ENCODE measurements around the gene MTHFD1.

The MTHFD1 gene

GRCh38 chr14:64447876-64448670, 59.9 kb downstream of the MTHFD1 start:
- TF ChIP-seq, protein P1, sequence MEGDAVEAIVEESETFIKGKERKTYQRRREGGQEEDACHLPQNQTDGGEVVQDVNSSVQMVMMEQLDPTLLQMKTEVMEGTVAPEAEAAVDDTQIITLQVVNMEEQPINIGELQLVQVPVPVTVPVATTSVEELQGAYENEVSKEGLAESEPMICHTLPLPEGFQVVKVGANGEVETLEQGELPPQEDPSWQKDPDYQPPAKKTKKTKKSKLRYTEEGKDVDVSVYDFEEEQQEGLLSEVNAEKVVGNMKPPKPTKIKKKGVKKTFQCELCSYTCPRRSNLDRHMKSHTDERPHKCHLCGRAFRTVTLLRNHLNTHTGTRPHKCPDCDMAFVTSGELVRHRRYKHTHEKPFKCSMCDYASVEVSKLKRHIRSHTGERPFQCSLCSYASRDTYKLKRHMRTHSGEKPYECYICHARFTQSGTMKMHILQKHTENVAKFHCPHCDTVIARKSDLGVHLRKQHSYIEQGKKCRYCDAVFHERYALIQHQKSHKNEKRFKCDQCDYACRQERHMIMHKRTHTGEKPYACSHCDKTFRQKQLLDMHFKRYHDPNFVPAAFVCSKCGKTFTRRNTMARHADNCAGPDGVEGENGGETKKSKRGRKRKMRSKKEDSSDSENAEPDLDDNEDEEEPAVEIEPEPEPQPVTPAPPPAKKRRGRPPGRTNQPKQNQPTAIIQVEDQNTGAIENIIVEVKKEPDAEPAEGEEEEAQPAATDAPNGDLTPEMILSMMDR (IDR thresholded peaks at IDR 0.05; ENCODE audit: unreplicated experiment in 3 of 3) = no peak
- H3K4me1 Mint-ChIP-seq = peaks cover 21% of the 10 kb centered on the region
- H3K27ac Mint-ChIP-seq = peak overlapping the region; percentile 81 to 88 (median 83)
- no peaks in the 10 kb centered on the region for H3K9me3 Mint-ChIP-seq
- H3K36me3 Mint-ChIP-seq (ENCODE audit: low read depth) = peaks cover 32% of the 10 kb centered on the region
- no peaks in the 10 kb centered on the region for H3K27me3 Mint-ChIP-seq (ENCODE audit: low read depth)
- H3K4me3 Mint-ChIP-seq = no peak overlapping the region

- Mint-ChIP-seq H3K27me3 (ENCODE audit: low read depth) (no peaks in the 10 kb centered on the region), H3K27ac (no peak overlapping the region), H3K4me1 (peaks cover 9% of the 10 kb centered on the region), H3K9me3 (no peaks in the 10 kb centered on the region), H3K36me3 (ENCODE audit: low read depth) (peaks cover 37% of the 10 kb centered on the region), H3K4me3 (no peak overlapping the region)
- TF ChIP-seq, protein P1 (IDR thresholded peaks at IDR 0.05; ENCODE audit: unreplicated experiment in 3 of 3) = no peak
Observed at GRCh38 chr14:64450255-64450654, 62.1 kb downstream of the MTHFD1 start.

DNA sequence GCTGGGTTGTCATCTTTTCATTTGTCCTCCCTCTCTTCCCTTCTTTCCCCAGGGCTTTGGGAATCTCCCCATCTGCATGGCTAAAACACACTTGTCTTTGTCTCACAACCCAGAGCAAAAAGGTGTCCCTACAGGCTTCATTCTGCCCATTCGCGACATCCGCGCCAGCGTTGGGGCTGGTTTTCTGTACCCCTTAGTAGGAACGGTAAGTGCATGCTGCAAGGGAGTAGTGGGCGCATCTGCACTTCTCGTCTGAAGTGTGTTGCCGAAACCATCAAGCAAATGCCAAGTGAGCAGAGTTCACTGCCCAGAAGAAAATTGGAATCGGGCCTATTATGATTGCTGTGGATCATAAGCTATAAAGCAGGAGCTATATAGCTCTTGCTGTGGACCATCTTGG, 66.5 kb downstream of the MTHFD1 start:
- TF ChIP-seq, protein P1 (IDR thresholded peaks at IDR 0.05; ENCODE audit: unreplicated experiment in 3 of 3) = no peak
- Mint-ChIP-seq H3K36me3 (ENCODE audit: low read depth) (peaks cover 45% of the 10 kb centered on the region), H3K9me3 (no peaks in the 10 kb centered on the region), H3K4me3 (no peak overlapping the region), H3K4me1 (no peaks in the 10 kb centered on the region), H3K27ac (no peak overlapping the region), H3K27me3 (ENCODE audit: low read depth) (no peaks in the 10 kb centered on the region)

DNA sequence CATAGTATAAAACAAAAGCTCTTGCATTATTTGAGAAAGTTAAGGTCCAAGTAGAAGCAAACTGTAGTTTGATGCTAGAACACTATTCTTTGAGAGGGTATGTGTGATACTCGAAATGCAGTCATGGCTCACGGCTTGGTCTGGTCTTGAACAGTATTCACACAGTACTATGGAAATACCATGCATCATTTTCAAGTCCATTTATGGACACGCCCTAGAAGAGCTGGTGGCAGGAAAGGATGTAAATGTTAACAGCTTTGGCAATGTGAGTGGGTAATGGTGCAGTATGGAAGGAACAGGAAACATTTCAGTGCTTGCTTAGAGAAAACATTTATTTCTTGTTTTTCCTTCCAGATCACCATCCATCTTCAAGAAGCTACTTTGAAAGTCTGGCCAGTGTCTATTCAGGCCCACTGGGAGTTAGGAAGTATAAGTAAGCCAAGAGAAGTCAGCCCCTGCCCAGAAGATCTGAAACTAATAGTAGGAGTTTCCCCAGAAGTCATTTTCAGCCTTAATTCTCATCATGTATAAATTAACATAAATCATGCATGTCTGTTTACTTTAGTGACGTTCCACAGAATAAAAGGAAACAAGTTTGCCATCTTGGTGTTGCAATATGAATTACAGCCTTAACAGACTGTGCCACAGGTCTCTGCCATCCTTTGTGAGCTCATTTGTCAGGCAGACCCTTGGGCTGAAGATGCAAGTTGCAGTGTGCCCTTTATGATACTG, 71.4 kb downstream of the MTHFD1 start:
- TF ChIP-seq, protein P1 (IDR thresholded peaks at IDR 0.05; ENCODE audit: unreplicated experiment in 3 of 3) = no peak
- Mint-ChIP-seq H3K4me1 (no peaks in the 10 kb centered on the region), H3K27ac (no peak overlapping the region), H3K27me3 (ENCODE audit: low read depth) (peaks cover 4% of the 10 kb centered on the region), H3K36me3 (ENCODE audit: low read depth) (peaks cover 35% of the 10 kb centered on the region), H3K4me3 (no peak overlapping the region), H3K9me3 (no peaks in the 10 kb centered on the region)

DNA sequence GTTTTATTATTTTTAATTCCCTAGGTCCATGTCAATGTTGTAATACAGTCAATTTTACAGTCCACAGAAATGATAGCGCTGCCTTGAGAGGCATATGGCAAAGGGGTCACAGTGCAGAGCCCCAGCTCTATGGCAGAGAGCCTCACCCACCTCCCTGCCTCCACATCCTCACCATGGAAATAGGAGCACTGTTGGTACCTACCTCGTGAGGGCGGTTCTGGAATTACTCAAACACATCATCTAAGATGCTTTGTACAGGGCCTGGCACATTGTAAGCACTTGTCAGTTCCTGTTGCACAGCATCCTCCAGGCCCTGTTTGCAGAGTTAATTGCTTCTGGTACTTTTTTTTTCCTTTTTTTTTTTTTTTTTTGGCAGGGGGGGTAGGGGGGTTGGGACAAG, 73.1 kb downstream of the MTHFD1 start:
- TF ChIP-seq, protein P1 (IDR thresholded peaks at IDR 0.05; ENCODE audit: unreplicated experiment in 3 of 3) = no peak
- peaks cover 21% of the 10 kb centered on the region for H3K36me3 Mint-ChIP-seq (ENCODE audit: low read depth)
- H3K4me3 Mint-ChIP-seq = no peak overlapping the region
- peaks cover 9% of the 10 kb centered on the region for H3K27me3 Mint-ChIP-seq (ENCODE audit: low read depth)
- H3K9me3 Mint-ChIP-seq = no peaks in the 10 kb centered on the region
- H3K4me1 Mint-ChIP-seq = peaks cover 6% of the 10 kb centered on the region
- no peak overlapping the region for H3K27ac Mint-ChIP-seq

All from nephron (organoid).